CD4-positive, alpha-beta T cell treated with Interleukin-15 for 1 hour (primary cell): Measurements from ENCODE around the gene SAMD8.
"Not testable (repeated sequence)": the region's sequence is repeated elsewhere in the genome, so short reads cannot be mapped to it uniquely, and the experiment has no call there.

Experiments used
- DNase-seq: peaks from one replicate; pipeline ENCODE4 v3.0.0-alpha.2; 2020

Gene SAMD8

DNA sequence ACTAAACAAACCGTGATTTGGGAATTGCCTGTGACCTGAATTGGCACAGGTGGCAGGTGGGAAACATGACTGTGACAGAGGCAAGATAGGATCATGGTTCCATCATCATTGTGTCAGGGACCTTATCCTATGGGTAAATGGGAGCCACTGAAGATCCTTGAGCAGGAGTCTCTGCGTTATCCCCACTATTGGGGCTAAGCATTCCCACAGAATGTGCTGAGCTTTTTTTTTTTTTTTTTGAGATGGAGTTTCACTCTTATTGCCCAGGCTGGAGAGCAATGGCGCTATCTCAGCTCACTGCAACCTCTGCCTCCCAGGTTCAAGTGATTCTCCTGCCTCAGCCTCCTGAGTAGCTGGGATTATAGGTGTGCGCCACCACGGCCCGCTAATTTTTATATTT is 88.5 kb downstream of the SAMD8 start:
- DNase-seq = not testable (repeated sequence)

DNA sequence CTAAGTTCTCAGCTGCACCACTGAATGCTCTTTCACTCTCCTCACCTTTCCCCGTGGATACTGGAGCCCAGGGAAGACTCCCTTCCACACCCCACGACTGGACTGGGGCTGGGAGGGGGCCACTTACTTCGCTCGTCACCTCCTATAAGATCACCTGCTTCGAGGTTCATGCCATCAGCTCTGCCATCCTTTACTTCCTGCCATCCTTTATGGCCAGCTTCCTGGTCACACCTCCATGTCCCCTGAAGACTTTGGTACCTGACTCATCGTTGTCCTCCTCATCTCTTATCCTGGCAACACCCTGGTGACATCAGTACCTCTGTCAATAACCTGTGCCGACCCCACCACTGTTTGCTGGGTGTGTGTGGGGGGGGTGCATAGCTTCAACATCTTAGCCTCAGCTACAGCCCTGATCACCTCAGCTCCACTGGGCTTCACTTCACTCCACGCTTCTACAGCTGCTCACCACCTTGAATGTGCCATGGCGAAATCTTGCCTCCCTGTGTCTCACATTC is 90.4 kb downstream of the SAMD8 start:
- no peak for DNase-seq

DNA sequence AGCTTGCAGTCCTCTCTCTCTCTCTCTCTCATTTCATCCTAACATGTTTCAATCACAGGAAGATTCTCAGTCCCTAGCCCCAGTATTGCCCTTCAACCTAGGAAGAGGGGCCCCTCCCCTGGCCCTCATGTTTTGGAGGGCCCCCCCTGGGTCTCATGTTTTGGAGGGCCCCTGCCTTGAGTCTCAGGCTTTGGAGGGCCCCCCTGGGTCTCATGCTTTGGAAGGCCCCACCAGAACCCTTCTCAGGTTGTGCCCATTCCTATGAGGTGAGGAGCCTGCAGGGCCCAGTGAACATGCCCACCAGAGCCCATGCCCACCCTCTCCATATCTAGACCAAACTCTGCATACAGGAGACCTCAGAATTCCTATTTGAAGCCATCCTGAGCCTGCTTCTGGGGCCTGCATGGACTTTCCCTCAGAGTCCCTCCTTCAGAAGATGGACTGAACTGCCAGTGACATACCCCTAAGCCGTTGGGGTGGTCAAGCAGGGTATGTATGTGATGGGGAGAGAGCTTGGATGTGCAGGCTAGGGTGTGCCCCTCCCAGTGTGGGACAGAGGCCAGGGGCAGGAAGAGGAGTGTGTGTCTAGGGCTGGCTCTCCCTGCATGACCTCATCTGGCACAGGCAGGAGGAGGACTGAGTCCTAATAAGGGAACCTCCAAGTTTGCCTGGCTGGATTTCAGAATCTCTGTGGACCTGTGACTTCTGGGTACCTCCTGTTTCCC is 91.0 kb downstream of the SAMD8 start:
- DNase-seq = no peak

- DNase-seq = not testable (repeated sequence)
Measured at GRCh38 chr10:75203046-75203620, 91.7 kb downstream of the SAMD8 start.

- no peak for DNase-seq
Measured at GRCh38 chr10:75203724-75204123, 92.3 kb downstream of the SAMD8 start.

- no peak for DNase-seq
Measured at GRCh38 chr10:75205908-75206307, 94.5 kb downstream of the SAMD8 start.

- not testable (repeated sequence) for DNase-seq
Measured at GRCh38 chr10:75206638-75207037, 95.2 kb downstream of the SAMD8 start.

DNA sequence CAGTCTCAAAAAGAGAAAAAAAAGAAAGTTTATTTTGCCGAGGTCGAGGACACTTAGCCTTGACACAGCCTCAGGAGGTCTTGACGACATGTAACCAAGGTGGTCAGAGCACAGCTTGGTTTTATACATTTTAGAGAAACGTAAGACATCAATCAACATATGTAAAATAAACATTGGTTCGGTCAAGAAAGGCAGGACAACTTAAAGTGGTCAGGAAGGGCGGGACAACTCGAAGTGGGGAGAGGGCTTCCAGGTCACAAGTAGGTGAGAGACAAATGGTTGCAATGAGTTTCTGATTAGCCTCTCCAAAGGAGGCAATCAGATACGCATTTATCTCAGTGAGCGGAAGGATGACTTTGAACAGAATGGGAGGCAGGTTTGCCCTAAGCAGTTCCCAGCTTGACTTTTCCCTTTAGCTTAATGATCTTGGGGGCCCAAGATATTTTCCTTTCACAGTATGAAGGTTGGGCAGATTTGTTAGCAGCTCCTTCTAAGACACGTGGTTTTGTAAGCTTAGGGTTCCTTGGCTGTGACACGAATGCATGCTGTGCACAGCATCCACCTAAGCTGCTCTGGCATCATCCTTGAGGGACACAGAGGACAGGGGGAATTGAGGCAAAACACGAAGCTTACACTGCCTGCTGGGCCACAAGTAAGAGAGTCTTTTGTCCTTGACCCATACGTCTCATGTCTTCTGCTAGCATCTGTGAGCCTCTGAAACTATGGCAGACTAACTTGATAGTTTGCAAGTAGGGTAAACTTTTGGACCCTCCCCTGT is 95.8 kb downstream of the SAMD8 start:
- DNase-seq = no peak

- no peak for DNase-seq
Measured at GRCh38 chr10:75207857-75208144, 96.3 kb downstream of the SAMD8 start.

DNA sequence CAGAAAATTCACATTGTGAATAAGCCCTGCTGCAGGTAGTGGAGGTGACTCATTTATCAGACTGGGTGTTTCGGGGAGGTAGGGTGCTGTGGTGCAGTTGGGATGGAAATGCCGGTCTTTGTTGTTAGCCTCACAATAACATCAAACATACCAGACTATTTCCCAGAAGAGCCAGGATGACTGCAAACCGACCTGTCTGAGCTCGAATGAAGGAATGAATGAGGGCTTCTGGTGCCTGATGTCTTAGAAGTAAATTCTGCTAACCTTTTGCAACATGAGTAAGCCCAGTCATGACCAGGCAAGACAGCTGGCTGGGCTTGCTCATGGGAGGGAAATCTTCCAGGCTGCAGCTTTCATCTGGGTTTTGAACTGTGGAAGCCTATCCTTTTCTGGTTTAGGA is 96.7 kb downstream of the SAMD8 start:
- no peak for DNase-seq

DNA sequence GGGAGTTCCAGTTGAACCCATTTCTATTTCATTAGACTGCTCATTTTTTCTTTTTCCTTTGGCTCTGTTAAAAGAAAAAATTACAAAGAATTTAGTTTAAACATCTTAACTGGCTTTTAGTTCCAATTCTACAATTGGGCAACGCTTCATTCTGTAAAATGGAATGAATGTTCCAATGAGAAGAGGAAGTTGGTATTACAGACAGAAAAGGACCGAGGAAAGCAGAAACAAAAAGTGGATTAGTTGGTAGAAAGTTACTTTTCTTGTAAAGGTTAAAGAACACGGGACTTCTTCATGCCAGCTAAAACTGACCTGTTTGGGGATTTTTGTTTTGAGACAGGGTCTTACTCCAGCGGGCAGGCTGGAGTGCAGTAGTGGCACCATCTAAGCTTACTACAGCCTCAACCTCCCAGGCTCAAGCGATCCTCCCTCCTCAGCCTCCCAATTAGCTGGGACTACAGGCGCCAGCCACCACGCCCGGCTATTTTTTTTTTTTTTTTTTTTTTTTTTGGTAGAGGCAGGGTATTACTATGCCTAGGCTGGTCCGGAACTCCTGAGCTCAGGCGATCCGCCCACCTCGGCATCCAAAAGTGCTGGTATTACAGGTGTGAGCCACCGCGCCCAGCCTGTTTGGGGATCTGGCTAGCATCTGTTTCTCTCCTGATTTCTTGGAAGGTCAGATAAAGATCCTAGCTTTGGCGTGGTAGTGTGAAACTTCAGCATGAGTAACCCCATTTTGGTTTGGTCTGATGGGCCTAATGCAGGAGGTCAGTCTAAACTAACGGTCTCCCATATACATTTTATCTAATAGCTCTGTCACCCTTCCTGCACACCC is 97.8 kb downstream of the SAMD8 start:
- DNase-seq = no peak

DNA sequence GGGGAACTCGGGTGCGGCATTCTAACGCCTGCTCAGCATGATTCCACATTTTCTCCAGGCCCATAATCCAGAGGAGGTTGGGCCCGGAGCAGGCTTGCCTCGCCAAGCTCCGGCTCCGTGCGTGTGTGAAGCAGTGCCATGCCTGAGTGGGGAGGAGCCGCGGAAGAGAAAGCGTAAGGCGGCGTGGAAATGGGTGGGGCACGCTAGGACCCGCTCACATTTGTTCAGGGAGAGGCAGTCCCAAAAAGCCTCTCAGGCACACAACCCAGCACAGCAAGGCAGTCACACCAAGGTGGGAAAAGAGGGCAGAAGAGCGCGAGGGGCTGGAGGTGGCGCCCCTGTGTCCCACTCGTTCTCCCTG is 98.4 kb downstream of the SAMD8 start:
- peak; percentile 81 for DNase-seq

DNA sequence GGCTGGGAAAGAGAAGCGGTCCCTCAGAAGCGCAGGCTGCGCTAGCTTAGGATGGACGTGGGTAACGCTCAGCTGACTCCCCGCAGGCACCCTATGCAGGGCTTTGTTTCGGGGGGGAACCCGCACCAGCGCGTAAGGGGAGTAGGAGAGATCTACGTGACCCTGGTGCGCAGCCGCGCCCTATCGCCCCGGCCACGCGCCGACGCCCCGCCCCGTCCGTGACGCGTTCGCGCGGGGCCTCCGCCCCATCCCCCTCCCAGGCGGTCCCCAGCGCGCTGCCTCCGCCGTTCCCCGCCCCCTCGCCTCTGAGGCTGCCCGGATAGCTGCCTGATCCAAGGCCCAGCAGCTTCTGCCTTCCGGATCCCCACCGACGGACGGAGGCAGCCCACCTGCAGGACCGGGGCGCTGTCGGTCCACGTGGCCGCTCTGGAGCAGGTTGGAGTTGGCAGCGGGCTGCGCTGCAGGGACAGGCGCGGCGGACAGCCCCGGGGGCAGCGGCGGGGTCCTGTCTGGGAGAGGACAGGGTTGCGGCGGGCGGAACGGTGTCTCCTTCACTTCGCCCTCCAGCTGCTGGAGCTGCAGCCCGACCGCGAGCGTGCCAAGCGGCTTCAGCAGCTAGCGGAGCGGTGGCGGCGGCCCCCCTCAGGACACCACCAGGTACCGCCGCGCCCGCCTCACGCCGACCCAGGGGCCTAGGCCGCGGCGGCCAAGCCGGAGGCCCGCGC is 99.0 kb downstream of the SAMD8 start, which contains the start of gene VDAC2:
Gene VDAC2, plus strand, starts transcription at position 515 of the 725 bp plus-strand sequence. CDS start 363 bp downstream, outside the sequence.
- DNase-seq = peak; percentile 95

DNA sequence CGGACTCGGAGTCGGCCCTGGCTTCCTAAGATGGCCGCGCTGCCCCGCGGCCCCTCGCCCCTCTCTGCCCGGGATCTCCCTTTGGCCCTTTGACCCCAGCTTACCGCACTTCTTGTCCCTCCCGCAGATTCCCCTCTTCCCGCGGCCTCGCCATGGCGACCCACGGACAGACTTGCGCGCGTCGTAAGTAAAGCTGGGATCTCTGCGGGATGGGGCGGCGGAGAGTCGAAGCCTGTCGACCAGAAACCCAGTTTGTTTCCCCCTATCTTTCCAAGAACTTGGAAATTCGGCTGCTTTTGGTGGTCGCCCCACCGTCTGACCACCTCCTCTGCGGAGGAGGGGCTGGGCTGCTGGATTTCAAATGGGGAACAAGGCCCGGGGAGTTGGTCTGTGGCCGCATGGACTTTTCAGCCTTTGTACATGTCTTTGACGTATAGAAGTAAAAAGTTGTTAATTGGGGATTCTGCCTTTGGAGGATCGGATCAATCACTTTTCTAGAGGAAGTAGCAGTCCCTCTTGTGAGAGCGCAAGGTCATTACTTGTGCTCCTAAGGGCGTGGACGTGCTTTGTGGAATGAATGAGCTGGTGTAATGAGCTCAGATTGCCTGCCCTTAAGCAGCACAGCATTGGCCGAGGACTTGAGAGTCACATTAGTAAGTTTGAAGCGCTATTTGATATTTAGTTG is 99.7 kb downstream of the SAMD8 start:
- DNase-seq = peak; percentile 22

DNA sequence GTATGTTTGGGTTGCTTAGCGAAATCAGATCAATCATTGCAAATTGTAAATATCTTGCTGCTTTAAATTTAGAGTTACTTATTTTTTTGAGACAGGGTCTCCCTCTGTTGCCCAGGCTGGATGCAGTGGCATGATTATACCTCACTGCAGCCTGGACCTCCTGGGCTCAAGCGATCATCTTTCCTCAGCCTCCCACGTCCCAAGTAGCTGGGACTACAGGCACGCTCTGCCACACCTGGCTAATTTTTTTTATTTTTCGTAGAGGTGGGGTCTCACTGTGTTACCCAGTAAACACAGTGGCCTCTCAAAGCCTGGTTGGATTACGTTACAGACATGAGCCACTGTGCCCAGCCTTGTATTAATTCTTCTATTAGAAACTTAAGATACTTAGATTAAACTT is 100.9 kb downstream of the SAMD8 start:
- DNase-seq = no peak

- DNase-seq = no peak
Measured at GRCh38 chr10:75220274-75220673, 108.8 kb downstream of the SAMD8 start.

- DNase-seq = not testable (repeated sequence)
Measured at GRCh38 chr10:75221492-75221891, 110.0 kb downstream of the SAMD8 start.

GRCh38 chr10:75223507-75223906 is 112.1 kb downstream of the SAMD8 start:
- DNase-seq = no peak

- no peak for DNase-seq
Measured at GRCh38 chr10:75226095-75226494, 114.6 kb downstream of the SAMD8 start.

GRCh38 chr10:75226656-75227055 is 115.2 kb downstream of the SAMD8 start:
- no peak for DNase-seq

DNA sequence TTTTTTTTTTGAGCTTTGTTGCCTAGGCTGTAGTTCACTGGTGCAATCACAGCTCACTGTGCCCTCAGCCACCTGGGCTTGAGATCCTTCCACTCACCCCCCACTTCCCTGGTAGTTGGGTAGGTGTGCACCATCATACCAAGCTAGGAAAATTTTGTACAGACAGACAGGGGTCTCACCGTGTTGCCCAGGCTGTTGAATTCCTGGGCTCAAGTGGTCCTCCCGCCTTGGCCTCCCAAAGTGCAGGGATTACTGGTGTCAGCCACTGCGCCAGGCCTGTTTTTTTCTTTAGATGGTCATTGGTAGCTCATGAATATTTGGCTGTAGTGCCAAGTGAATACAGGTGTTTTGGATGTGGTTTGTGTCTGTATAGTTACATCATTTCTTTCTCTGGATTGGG is 116.8 kb downstream of the SAMD8 start:
- DNase-seq = no peak

DNA sequence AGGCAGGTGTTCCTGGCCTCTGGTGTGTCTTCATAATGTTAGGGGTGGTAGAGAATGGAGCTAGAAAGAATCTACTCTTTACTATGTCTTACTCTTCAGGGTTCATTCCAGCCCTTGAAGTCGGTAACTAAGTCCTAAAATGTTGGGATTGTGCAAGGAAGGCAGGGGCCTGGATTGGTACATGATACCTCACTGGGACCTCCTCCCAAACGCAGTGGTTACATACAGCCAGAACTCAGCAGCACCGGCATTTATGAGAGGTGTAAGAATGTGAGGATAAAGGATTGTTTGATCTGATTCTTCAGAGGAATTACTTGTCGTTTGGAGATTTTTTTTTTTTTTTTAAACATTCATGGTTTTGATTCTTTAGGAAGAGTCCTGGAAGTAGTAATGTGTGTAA is 117.4 kb downstream of the SAMD8 start:
- DNase-seq = no peak
